H1 (cell line): Measurements from ENCODE around the gene SELENOI. TPM values are rescaled to one million over a fixed set of nuclear protein-coding genes. Genes with fewer than 3 reads are reported as not detected.

Experiments used
- BACH1 ChIP-seq: IDR thresholded peaks from 2 replicates; pipeline ENCODE4 v1.6.1; 2012; ENCODE audit warnings: low read length, improper control_type of control experiment
- BCL11A ChIP-seq, 2 experiments: IDR thresholded peaks; one replicate each; pipeline ENCODE4 v1.6.1; 2011; ENCODE audit warnings: low read depth in 2 of 2, low read length in 2 of 2, mild to moderate bottlenecking in 2 of 2
- CHD1 ChIP-seq: IDR thresholded peaks from 2 replicates; pipeline ENCODE4 v1.6.1; 2012; ENCODE audit warnings: low read depth, low read length, improper control_type of control experiment
- CHD7 ChIP-seq: fragments of 300-600 bp; sonication (generic); IDR thresholded peaks from 2 replicates; pipeline ENCODE4 v1.7.1; 2012; ENCODE audit warnings: low read length, moderate library complexity, mild to moderate bottlenecking, inconsistent platforms; ENCODE audit not compliant: insufficient replicate concordance
- GTF2F1 ChIP-seq: IDR thresholded peaks from 2 replicates; pipeline ENCODE4 v1.6.1; 2012; ENCODE audit warnings: low read depth, low read length, improper control_type of control experiment, borderline replicate concordance
- YY1 ChIP-seq: IDR thresholded peaks from 2 replicates; pipeline ENCODE4 v1.6.1; 2011; ENCODE audit warnings: low read depth, mild to moderate bottlenecking, low read length
- ZNF274 ChIP-seq: IDR thresholded peaks from 2 replicates; pipeline ENCODE4 v1.7.0; 2012; ENCODE audit warnings: low read length, borderline replicate concordance; ENCODE audit errors: extremely low read depth
- polyA plus RNA-seq, 7 experiments: library from polyadenylated mRNA; depleted of rRNA in 3 of 7; stranded (reverse) in 5 of 7; unstranded in 2 of 7; fragments of >200 nt in 5 of 7; fragments of 200-250 nt in 2 of 7; gene quantifications; 1 replicate in 5 of 7; 2 replicates in 1 of 7; 4 replicates in 1 of 7; pipeline versions ENCODE4 v1.2.1 to v1.2.3, GENCODE V29; 2011 to 2013; ENCODE audit warnings: missing spikeins in 2 of 7, mixed read lengths in 2 of 7
- total RNA-seq: library from RNA; stranded (reverse); fragmentation: NEBNext Ultra II Directional; extraction: Animal tissue kit (Norgen Biotek cat#: 25700); gene quantifications from 2 replicates; pipeline ENCODE4 v1.2.1, GENCODE V29; 2021

Gene SELENOI
- total and polyA plus RNA-seq, 2 of the 8 experiments (the other 6 are each of a cell fraction or from before 2014, with no cell fraction given): 15.9 to 63.8 TPM

- TF ChIP-seq CHD7 (no peak), GTF2F1 (no peak), BACH1 (no peak), ZNF274 (no peak), BCL11A (IDR thresholded peaks at IDR 0.05; ENCODE audit: low read depth in 2 of 2, low read length in 2 of 2) (no peak), YY1 (no peak), CHD1 (no peak)
These were observed 34.3 kb downstream of the SELENOI start (continued) for GRCh38 chr2:26380281-26380680.
